CD14-positive monocyte (primary cell): ENCODE measurements around the gene SLC22A5. TPM values are rescaled to one million over a fixed set of nuclear protein-coding genes. Genes with fewer than 3 reads are reported as not detected.

Experiments used
- DNase-seq, 3 donors: peaks; one replicate each; pipeline ENCODE4 v3.0.0-alpha.2; 2011 to 2022
- H2AFZ ChIP-seq: 2 replicates; pipeline ENCODE4 v1.6.0; 2012; ENCODE audit warnings: mild to moderate bottlenecking, low read depth, low read length, inconsistent platforms; ENCODE audit not compliant: insufficient read depth, poor library complexity, severe bottlenecking
- H3K27ac ChIP-seq, 2 donors: 1 replicate in 1 of 2; 2 replicates in 1 of 2; pipeline ENCODE4 v1.5.1; 2012 to 2013; ENCODE audit warnings: low read length in 2 of 2, control low read depth in 1 of 2, inconsistent platforms in 1 of 2, low read depth in 1 of 2, mild to moderate bottlenecking in 1 of 2
- H3K27me3 ChIP-seq, 2 donors: one replicate each; pipeline versions ENCODE4 v1.6.0 to v1.6.1; 2011 to 2013; ENCODE audit warnings: low read length in 2 of 2; ENCODE audit not compliant: control insufficient read depth in 2 of 2, insufficient read depth in 2 of 2
- H3K36me3 ChIP-seq, 2 donors: replicated peaks in 1 of 2; 1 replicate in 1 of 2; 2 replicates in 1 of 2; pipeline versions ENCODE4 v1.5.1 to v1.6.1; 2012 to 2013; ENCODE audit warnings: low read length in 2 of 2, control low read depth in 1 of 2, inconsistent platforms in 1 of 2, mild to moderate bottlenecking in 1 of 2; ENCODE audit not compliant: insufficient read depth in 2 of 2, control insufficient read depth in 1 of 2
- H3K4me1 ChIP-seq, 2 donors: 1 replicate in 1 of 2; 2 replicates in 1 of 2; pipeline versions ENCODE4 v1.5.1 to v1.6.1; 2012 to 2013; ENCODE audit warnings: low read length in 2 of 2, control low read depth in 1 of 2, inconsistent platforms in 1 of 2, mild to moderate bottlenecking in 1 of 2, moderate library complexity in 1 of 2; ENCODE audit not compliant: insufficient read depth in 2 of 2, control insufficient read depth in 1 of 2
- H3K4me2 ChIP-seq: replicated peaks from 2 replicates; pipeline ENCODE3; 2012; ENCODE audit warnings: low read length, moderate library complexity, mild to moderate bottlenecking; ENCODE audit not compliant: poor library complexity, severe bottlenecking; ENCODE audit errors: extremely low read depth
- H3K4me3 ChIP-seq, 3 experiments: fragments of 200-600 bp in 1 of 3; sonication (generic) in 1 of 3; replicated peaks in 1 of 3; 1 replicate in 2 of 3; 2 replicates in 1 of 3; pipeline ENCODE4 v1.5.1; 2011 to 2013; ENCODE audit warnings: low read length in 3 of 3, mild to moderate bottlenecking in 3 of 3, control low read depth in 2 of 3, low read depth in 2 of 3, inconsistent platforms in 1 of 3, moderate library complexity in 1 of 3
- H3K79me2 ChIP-seq: 2 replicates; pipeline ENCODE4 v1.6.0; 2012; ENCODE audit warnings: mild to moderate bottlenecking, control low read depth, inconsistent platforms, low read length, moderate library complexity; ENCODE audit not compliant: insufficient read depth
- H3K9ac ChIP-seq: 2 replicates; pipeline ENCODE4 v1.6.0; 2017; ENCODE audit warnings: low read length, mild to moderate bottlenecking; ENCODE audit not compliant: insufficient read depth, poor library complexity, severe bottlenecking
- H3K9me3 ChIP-seq, 2 donors: replicated peaks in 1 of 2; 1 replicate in 1 of 2; 2 replicates in 1 of 2; pipeline versions ENCODE4 v1.5.1 to v1.6.1; 2012 to 2013; ENCODE audit warnings: low read length in 2 of 2, control low read depth in 1 of 2; ENCODE audit not compliant: control insufficient read depth in 1 of 2, insufficient read depth in 1 of 2
- H4K20me1 ChIP-seq: 2 replicates; pipeline ENCODE4 v1.6.0; 2012; ENCODE audit warnings: mild to moderate bottlenecking, low read length, control low read depth, moderate library complexity; ENCODE audit not compliant: insufficient read depth
- H3K27ac Mint-ChIP-seq, 7 donors: one replicate each; pipeline ENCODE4 v1.8.0; 2020; ENCODE audit warnings: mild to moderate bottlenecking in 7 of 7, mixed read lengths in 7 of 7, moderate library complexity in 6 of 7, inconsistent platforms in 2 of 7
- H3K27me3 Mint-ChIP-seq, 3 donors: one replicate each; pipeline ENCODE4 v1.8.0; 2021 to 2022; ENCODE audit warnings: low read depth in 3 of 3, mild to moderate bottlenecking in 3 of 3, mixed read lengths in 3 of 3, moderate library complexity in 3 of 3, inconsistent platforms in 1 of 3
- H3K36me3 Mint-ChIP-seq, 2 donors: one replicate each; pipeline ENCODE4 v1.8.0; 2020; ENCODE audit warnings: mixed read lengths in 2 of 2, inconsistent platforms in 1 of 2, mild to moderate bottlenecking in 1 of 2
- H3K4me1 Mint-ChIP-seq: one replicate; pipeline ENCODE4 v1.8.0; 2020; ENCODE audit warnings: mild to moderate bottlenecking, mixed read lengths
- H3K4me3 Mint-ChIP-seq, 2 donors: one replicate each; pipeline ENCODE4 v1.8.0; 2020; ENCODE audit warnings: mild to moderate bottlenecking in 2 of 2, mixed read lengths in 2 of 2, moderate library complexity in 1 of 2
- H3K9me3 Mint-ChIP-seq, 7 donors: one replicate each; pipeline ENCODE4 v1.8.0; 2020 to 2022; ENCODE audit warnings: mixed read lengths in 7 of 7, mild to moderate bottlenecking in 6 of 7, moderate library complexity in 6 of 7, inconsistent platforms in 2 of 7
- CTCF ChIP-seq: fragments of 200-600 bp; IDR thresholded peaks from one replicate; pipeline ENCODE4 v1.8.0; 2022; ENCODE audit warnings: antibody characterized with exemption, mild to moderate bottlenecking
- WGBS: methylation state at CpG from one replicate; pipeline ENCODE4 v1.1.5; 2013; ENCODE audit warnings: missing lambda C conversion rate; ENCODE audit not compliant: insufficient coverage; 5-methylcytosine and 5-hydroxymethylcytosine counted together
- intact Hi-C, 2 donors: fragments of 100-400 bp; cut with micrococcal nuclease; formaldehyde crosslinking; loops; one replicate each; pipeline versions ENCODE4 v1.15.0 to v1.15.1; 2023
- polyA plus RNA-seq, 3 donors: library from polyadenylated mRNA; depleted of rRNA in 1 of 3; unstranded in 2 of 3; stranded (reverse) in 1 of 3; fragments of 300-500 nt in 2 of 3; fragments of >200 nt in 1 of 3; fragmentation: Illumina TruSeq in 2 of 3; gene quantifications; 1 replicate in 2 of 3; 2 replicates in 1 of 3; pipeline ENCODE4 v1.2.3, GENCODE V29; 2012 to 2021

SLC22A5 gene
- polyA plus RNA-seq, 3 donors, result 2.4 to 14.6 (median 3.5) TPM

GRCh38 chr5:132386644-132387286 is 17.3 kb downstream of the SLC22A5 start:
- Histone ChIP-seq H3K4me3 (peak overlapping the region in 1 of 3 experiments; percentile 37), H2AFZ (no peak overlapping the region), H3K4me2 (peak overlapping the region; percentile 45), H3K9ac (no peak overlapping the region), H3K27ac (peak overlapping the region in 1 of 2 donors; percentile 79), H3K79me2 (no peaks in the 10 kb centered on the region), H4K20me1 (no peaks in the 10 kb centered on the region), H3K9me3 (no peaks in the 10 kb centered on the region), H3K36me3 (peaks cover 6 to 37% of the 10 kb centered on the region in 2 donors), H3K27me3 (no peaks in the 10 kb centered on the region), H3K4me1 (peaks cover 39 to 47% of the 10 kb centered on the region in 2 donors)
- DNase-seq, result peak; percentile 65 to 81 (median 72)
- H3K9me3 Mint-ChIP-seq, result no peaks in the 10 kb centered on the region
- H3K4me3 Mint-ChIP-seq, result no peak overlapping the region
- H3K4me1 Mint-ChIP-seq, result peaks cover 42% of the 10 kb centered on the region
- peak overlapping the region; percentile 37 to 97 (median 91) for H3K27ac Mint-ChIP-seq
- 30% methylated on average over 5 of the region's 10 CpGs for WGBS
- H3K36me3 Mint-ChIP-seq, result peaks cover 13 to 17% of the 10 kb centered on the region in 2 donors
- peak; percentile 87 for TF ChIP-seq CTCF
- intact Hi-C loops, result loop anchor here (1.0 to 10.0 kb wide), 4 partner anchors 114 to 498 kb away; no protein-coding TSS in a partner anchor
- H3K27me3 Mint-ChIP-seq, result no peaks in the 10 kb centered on the region

- peaks cover 14 to 22% of the 10 kb centered on the region in 2 donors for H3K36me3 Mint-ChIP-seq
- no peaks in the 10 kb centered on the region for H3K9me3 Mint-ChIP-seq
- Histone ChIP-seq H3K4me3 (peak overlapping the region in 1 of 3 experiments; percentile 37), H3K36me3 (peaks cover 12 to 42% of the 10 kb centered on the region in 2 donors), H3K4me2 (peak overlapping the region; percentile 45), H3K9ac (no peak overlapping the region), H4K20me1 (no peaks in the 10 kb centered on the region), H2AFZ (no peak overlapping the region), H3K79me2 (no peaks in the 10 kb centered on the region), H3K27ac (peak overlapping the region; percentile 79 to 85), H3K27me3 (no peaks in the 10 kb centered on the region), H3K9me3 (no peaks in the 10 kb centered on the region), H3K4me1 (peaks cover 39 to 47% of the 10 kb centered on the region in 2 donors)
- intact Hi-C loops, result loop anchor here (1.0 to 10.0 kb wide), 3 partner anchors 21 to 497 kb away; no protein-coding TSS in a partner anchor
- H3K27me3 Mint-ChIP-seq, result no peaks in the 10 kb centered on the region
- H3K27ac Mint-ChIP-seq, result peak overlapping the region; percentile 91 to 99 (median 95)
- DNase-seq, result peak; percentile 83 to 96 (median 94)
- H3K4me3 Mint-ChIP-seq, result peak overlapping the region; percentile 37 to 88
- WGBS, result 50% methylated on average over 1 of the region's 4 CpGs
- peaks cover 40% of the 10 kb centered on the region for H3K4me1 Mint-ChIP-seq
- TF ChIP-seq CTCF, result no peak
Observed at GRCh38 chr5:132387640-132388117, 18.2 kb downstream of the SLC22A5 start.
